GM13977 (cell line): ENCODE data around the gene KCNQ1.

ENCODE experiments used
- DNase-seq: peaks from one replicate; pipeline ENCODE4 v3.0.0; 2012; ENCODE audit warnings: low spot score
- CTCF ChIP-seq: IDR thresholded peaks from 2 replicates; pipeline ENCODE4 v1.5.1; 2012; ENCODE audit warnings: mild to moderate bottlenecking, control low read depth; ENCODE audit not compliant: insufficient read depth; ENCODE audit errors: extremely low read depth, missing control alignments
- in situ Hi-C: fragments of 300-500 bp; cut with MboI; formaldehyde crosslinking; loops from one replicate; pipeline ENCODE4 v1.12.0; 2022; ENCODE audit warnings: low sequenced_read_pairs, low pct_unique_long_range_greater_than_20kb, mixed read lengths, inconsistent platforms; ENCODE audit not compliant: unreplicated experiment

Gene KCNQ1

GRCh38 chr11:2781408-2782274 lies 336.8 kb downstream of the KCNQ1 start:
- in situ Hi-C loops = no loop called here
- no peak for TF ChIP-seq CTCF
- no peak for DNase-seq

DNA sequence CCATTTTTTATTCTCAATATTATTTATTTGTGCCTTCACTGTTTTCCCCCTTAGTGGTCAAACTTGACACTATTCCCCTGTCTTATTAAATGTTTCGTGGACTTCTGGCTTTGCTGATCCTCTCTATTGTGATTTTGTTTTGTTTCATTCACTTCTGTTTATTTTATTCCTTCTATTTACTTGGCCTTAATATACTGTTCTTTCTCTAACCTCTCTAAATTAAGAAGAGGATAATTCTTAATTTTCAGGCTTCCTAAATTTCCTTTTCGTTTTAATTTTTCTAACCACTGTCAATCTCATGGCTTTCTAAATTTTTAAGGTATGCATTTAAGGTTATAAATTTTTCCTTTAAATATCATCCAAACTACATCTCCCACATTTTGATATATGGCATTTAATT lies 338.0 kb downstream of the KCNQ1 start:
- DNase-seq = no peak
- in situ Hi-C loops = no loop called here
- no peak for TF ChIP-seq CTCF

- no peak for DNase-seq
- in situ Hi-C loops = no loop called here
- no peak for TF ChIP-seq CTCF
Measured at GRCh38 chr11:2783536-2784082, 338.8 kb downstream of the KCNQ1 start.

- in situ Hi-C loops = no loop called here
- no peak for TF ChIP-seq CTCF
- no peak for DNase-seq
Measured at GRCh38 chr11:2787816-2788167, 343.0 kb downstream of the KCNQ1 start.

DNA sequence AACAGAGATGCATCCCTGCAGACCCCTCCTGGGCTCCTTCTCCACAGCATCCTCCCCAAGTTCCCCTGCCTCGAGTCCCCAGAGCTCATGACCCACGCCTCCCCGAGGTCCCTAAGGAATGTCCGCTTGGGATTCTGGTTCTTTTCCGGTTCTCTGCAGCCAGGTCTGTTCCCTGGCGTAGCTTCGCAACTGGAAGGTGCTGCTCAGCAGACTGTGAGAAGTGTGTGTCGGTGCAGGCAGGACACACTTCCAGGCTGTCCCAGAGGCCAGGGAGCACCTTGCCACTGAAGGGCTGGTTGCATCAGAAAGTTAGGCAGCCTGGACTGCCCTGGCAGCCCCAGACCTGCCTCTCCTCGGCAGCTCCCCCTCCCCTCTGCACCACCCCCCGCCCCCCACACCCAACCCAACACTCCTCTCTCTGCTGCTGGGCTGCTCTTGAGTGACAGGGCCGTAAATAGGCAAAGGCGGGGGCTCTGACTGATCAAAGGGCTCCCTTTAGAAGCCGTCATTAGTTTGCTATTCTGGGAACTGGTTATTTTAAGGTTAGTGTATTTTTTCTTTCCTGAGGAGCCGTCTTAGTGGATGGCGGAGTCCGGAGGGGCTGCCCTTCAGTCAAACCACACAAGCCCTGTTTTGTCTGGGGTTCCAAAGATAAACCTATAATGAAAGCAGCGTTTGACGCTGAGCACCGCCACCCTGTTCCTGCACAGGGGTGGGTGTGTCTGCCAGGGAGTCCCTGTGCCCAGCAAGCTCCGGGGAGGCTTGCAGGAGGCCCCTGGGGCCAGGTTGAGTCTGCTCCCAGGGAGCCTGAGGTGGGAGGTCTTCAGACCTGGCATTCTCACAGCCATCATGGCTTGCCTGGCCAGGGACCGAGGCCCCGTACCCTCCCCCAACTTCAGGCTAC lies 343.6 kb downstream of the KCNQ1 start:
- in situ Hi-C loops = no loop called here
- DNase-seq = no peak
- TF ChIP-seq CTCF = no peak

DNA sequence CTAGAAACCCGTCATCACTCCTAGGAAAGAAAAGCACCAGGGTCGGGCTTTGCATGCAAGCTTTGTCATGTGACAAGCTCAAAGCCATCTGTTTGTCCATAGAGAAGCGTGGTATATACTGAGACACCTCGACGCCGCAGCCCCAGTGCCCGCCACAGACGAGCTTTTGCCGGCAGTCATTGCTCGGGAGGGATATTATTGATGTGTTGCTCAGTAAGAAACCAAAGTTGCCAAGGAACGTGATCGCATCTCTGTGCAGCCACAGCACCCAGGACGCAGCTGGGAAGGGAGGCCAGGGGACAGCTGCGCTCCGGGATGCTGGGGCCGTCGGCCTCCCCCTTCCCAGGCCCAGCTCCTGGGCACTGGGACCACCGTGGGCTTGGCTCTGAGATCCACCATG lies 344.5 kb downstream of the KCNQ1 start:
- no peak for DNase-seq
- TF ChIP-seq CTCF = no peak
- in situ Hi-C loops = no loop called here
